Pulmonary artery endothelial cell (primary cell): ENCODE results near the gene KIAA1328. TPM values are rescaled to one million over a fixed set of nuclear protein-coding genes. Genes with fewer than 3 reads are reported as not detected.
"Not testable (repeated sequence)": the region's sequence is repeated elsewhere in the genome, so short reads cannot be mapped to it uniquely, and the experiment has no call there.

Experiments
- DNase-seq: peaks from one replicate; pipeline ENCODE4 v3.0.0-alpha.2; 2011; ENCODE audit warnings: low read depth, low spot score
- total RNA-seq: library from RNA; depleted of rRNA; stranded (reverse); fragments of >200 nt; gene quantifications from 2 replicates; pipeline ENCODE4 v1.2.3, GENCODE V29; 2014

KIAA1328 gene
- total RNA-seq, 1 donor from 2014 or later = 4.4 TPM

DNA sequence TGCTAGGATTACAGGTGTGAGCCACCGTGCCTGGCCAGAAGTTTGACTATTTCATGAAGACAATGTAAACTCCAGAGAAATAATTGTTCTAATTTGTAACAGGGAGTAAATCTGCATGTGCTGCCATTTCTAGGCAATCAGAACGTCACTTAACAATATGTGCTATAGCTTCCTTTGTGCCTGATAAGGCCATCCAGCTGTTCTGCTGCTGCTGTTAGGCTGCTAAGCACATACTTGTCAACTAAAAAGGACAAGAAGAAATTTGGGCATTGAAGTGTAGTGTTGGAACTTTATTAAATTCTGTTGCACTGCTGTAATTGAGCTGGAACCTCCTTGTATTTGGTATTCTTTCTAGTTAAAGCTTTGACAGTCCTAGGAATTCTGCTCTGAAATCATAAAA is 57.1 kb downstream of the KIAA1328 start:
- no peak for DNase-seq

- DNase-seq = no peak
These were observed 58.2 kb downstream of the KIAA1328 start for GRCh38 chr18:36887114-36887513.

DNA sequence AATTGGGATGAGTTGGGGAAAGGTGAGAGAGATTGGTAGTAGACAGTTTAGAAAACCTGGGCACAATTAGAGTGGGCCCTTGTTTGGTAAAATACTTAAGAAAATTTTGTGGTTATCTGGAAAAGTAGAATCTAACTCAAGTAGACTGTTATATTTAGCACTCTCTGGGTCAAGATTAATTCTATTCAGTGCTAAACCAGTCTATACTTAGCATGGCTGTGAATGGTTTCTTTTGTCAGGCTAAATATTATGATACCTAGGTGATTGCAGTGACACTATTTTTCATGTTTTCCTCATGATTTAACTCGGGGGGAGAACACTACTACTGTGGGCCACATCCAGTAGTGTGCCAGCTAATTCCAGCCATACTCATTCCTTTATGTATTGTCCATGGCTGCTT is 58.9 kb downstream of the KIAA1328 start:
- no peak for DNase-seq

GRCh38 chr18:36888778-36889177 is 59.9 kb downstream of the KIAA1328 start:
- DNase-seq = no peak

DNA sequence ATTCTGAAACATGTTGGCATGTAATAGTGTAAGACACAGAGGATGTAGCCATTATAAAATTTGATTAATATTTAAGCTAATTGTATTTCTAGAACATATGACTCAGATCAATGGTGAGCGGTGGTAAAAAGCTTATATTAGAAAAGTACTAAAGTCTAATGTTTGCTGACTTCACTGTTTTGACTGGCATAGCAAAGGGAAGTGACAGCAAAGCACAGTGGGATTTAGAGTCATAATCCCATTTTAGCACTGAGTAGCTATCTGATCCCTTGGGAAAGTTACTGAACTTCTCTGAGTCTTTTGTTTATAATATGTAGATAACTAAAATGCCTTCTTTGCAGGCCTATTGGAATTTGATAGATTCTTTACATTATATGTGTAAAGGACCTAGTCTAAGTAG is 60.4 kb downstream of the KIAA1328 start:
- no peak for DNase-seq

DNA sequence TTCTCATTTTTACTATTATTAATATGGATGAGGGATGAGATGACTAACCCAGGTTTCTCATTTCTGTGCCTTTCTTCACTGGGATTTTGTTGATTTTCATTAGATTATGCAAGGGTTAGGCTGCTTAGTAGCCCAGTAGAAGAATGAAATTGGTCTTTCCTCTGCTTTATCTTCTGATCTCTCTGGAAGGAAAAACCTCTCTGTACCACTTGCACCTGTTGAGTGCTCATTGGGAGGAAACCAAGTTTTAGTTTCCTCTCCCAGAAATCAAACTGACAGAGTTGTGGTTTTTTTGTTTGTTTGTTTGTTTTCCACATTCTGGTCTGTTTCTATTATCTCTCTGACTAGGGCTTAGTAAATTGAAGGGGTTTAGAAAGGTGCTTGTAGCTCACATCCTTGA is 60.8 kb downstream of the KIAA1328 start:
- no peak for DNase-seq

GRCh38 chr18:36890598-36890997 is 61.7 kb downstream of the KIAA1328 start:
- no peak for DNase-seq

GRCh38 chr18:36893227-36893626 is 64.3 kb downstream of the KIAA1328 start:
- no peak for DNase-seq

DNA sequence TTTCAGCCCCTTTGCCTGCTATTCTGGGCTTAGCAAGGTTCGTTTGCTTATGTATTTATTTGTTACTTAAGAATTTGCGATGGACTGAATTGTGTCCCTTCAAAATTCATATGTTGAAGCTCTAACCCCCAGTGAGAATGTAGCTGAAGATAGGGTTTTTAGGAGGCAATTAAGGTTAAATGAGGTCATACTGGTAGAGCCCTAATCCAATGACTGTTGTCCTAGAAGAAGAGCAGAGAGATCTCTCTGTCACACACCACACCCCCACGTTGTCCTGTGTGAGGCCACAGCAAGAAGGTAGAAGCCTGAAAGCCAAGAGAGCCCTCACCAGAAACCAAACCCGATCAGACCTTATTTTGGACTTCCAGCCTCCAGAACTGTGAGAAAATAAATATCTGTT is 66.7 kb downstream of the KIAA1328 start:
- no peak for DNase-seq

DNA sequence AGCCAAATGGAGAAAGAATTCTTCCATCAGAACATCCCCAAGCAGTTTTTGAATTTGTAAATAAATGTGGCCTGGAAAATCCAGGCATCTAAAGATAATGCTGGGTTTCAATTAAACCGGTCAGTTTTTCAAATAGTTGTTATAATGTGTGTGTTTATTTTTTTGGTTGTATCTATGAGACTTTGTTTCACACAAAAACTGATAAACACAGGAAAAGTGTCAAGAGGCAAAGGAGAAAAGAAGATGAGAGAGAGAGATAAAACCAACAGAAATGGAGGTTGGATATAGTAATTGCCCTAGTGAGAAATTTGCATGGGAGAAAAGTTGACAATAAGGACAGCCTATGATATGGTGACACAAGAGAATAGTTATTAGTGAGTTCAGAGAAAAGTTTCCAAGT is 68.3 kb downstream of the KIAA1328 start:
- no peak for DNase-seq

DNA sequence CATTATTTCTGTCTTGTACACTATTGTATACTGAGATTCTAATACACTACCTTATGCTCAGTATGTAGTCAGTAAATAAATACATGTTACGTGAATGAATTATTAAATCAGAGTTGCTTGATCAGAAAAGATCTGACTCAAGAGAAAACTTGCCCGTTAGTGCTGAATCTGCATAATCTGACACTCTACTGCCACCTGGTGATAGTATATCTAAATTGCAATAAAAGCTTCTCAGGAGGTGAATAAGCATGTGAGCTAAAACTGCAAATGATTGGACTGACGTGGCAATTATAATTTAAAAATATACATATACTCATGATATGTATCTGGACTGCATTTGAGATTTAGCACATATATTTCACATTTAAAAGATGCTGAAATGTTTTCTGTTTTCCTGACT is 70.4 kb downstream of the KIAA1328 start:
- no peak for DNase-seq

DNA sequence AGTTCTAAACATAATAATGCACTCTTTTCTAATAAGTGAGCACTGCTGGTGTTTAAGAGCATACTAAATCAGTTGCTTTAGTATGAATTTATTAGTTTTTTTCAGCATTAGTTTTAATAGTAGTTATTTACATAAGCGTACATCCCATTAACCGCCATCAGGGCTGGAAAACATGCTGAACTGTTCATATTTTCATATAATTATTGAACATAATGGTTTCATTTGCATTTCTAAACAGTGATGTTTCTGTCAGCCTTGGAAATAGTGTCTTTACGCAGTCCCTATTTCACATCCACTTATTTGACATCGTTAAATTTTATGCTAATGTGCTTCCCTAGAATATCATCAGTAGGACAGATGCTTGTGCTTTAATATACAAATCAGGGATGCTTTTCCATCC is 71.5 kb downstream of the KIAA1328 start:
- DNase-seq = no peak

- DNase-seq = no peak
These were observed 72.4 kb downstream of the KIAA1328 start for GRCh38 chr18:36901277-36901701.

GRCh38 chr18:36903215-36903928 is 74.4 kb downstream of the KIAA1328 start:
- DNase-seq = no peak

DNA sequence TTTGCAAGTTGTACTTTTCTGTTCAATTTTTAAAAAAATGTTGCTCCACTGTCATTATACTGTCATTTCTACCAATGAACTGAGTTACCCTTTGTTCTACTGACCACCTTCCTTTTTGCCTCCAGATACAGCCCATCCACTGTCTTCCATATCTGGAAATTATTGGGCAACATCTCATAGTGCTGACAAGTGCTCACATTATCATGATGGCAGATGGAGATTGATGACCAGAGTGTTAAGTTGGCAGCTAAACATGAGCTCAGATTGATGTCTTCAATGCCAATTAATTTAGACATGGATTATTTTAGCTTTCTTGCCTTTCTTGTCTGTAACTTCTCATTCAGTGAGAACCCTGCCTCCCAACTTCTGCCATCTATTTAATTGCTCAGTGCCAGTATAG is 76.6 kb downstream of the KIAA1328 start:
- DNase-seq = no peak

- DNase-seq = not testable (repeated sequence)
These were observed 80.4 kb downstream of the KIAA1328 start for GRCh38 chr18:36909282-36909681.

GRCh38 chr18:36912887-36913286 is 84.0 kb downstream of the KIAA1328 start:
- no peak for DNase-seq

- no peak for DNase-seq
These were observed 89.0 kb downstream of the KIAA1328 start for GRCh38 chr18:36917907-36918306.

DNA sequence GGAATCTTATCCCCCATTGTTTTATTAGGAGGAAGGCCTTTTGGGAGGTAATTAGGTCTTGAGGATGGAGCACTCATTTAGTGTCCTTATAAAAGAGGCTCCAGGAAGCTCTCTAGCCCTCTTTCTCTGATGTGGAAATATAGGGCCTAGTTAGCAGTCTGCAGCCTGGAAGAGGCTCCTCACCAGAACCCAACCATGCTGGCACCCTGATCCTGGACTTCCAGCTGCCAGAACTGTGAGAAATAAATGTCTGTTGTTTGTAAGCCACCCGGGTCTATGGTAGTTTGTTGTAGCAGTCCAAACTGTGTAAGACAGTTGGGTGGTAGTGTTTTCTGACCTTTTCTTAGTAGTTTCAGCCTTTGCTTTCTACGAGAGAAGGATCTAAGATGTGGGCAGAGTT is 100.7 kb downstream of the KIAA1328 start:
- no peak for DNase-seq

- no peak for DNase-seq
These were observed 102.2 kb downstream of the KIAA1328 start for GRCh38 chr18:36931106-36931505.

DNA sequence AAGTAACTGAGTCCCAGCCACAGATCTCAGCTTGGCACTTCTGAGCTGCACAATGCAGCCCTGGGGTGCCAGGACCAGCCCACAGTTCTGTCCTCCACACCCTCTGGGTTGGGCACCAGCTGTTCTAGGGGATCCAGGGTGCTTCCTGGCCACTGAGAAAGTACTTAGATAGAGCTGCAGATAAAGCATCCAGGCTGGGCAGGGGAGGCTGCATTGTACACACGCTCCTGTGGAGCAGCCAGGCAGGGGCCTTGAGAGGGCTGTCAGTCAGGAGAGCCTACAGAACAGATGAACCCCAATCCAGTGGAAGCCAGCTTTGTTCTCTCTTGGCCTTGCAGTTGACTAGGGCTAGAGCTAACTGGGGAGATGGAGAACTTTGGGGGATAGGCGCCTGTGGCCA is 104.6 kb downstream of the KIAA1328 start:
- DNase-seq = no peak

DNA sequence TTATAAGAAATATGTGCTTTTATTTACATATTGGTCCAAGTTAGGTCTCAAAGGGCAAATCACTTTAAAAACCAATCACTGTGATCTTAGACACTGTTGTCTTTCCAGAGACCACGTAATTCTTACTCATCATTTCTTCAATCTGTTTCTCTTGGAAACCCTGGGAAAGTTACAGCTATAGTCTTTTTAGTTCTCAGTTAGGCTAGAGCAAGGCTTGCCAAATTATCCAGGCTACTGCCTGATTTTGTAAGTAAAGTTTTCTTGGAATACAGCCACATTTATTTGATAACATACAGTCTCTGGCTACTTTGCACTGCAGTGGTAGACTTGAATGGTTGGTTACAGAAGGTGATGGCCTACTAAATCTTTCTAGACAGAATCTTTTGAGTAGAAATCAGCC is 106.0 kb downstream of the KIAA1328 start:
- no peak for DNase-seq

DNA sequence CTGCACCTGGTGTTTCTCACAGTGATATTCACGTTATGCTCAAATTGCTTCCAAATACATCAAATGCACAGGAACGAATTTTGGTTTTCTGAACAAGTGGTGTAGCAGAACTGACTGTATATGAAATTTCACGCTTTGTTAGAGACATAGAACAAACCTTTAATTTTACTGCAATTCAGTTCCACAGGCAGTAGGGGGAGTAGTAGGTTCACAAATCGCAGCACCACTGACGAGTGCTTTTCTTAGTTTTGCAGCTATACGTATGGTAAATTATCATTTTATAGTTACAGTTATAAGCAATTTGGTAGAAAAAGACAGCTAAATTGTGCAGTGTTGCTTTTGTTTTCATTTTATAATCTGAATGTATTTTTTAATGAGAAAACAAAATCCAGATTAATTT is 113.3 kb downstream of the KIAA1328 start:
- no peak for DNase-seq

GRCh38 chr18:36947820-36948348 is 119.0 kb downstream of the KIAA1328 start:
- DNase-seq = no peak
